Stimulated activated CD8-positive, alpha-beta memory T cell treated with anti-CD3 and anti-CD28 coated beads, Interleukin-7, amount 100 ng/mL, for 1 hour (primary cell): ENCODE results near the gene TNS1.

ENCODE experiments used
- DNase-seq, 2 donors: peaks; one replicate each; pipeline ENCODE4 v3.0.0-alpha.2; 2020; ENCODE audit warnings: low read depth in 2 of 2

TNS1 gene

DNA sequence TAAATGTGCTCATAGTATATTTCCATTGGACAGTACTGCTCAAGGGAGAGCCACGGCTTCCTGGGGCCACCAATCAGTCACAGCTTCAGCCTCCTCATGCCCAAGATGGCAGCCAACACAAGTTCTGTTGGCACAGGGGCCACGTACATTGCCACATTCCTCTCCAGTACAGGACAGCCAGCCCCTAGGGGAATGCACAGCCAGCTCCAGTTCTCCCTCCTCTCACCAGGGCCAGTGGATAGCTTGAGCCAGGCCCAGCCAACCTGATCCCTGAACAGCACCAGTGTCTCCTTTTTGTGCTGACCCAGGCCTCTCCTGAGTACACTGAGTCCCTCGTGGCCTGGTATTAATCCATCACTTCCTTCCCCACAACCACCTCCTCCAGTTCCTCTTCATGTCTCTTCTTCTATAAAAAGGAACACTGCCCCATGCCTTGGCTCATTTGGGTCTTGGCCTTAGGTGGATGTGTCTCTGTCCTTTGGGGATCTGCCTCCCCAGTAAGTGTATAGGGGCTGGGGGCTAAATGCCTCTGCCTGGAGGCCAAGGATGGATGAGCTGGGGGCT, 168.7 kb downstream of the TNS1 start:
- no peak for DNase-seq

DNA sequence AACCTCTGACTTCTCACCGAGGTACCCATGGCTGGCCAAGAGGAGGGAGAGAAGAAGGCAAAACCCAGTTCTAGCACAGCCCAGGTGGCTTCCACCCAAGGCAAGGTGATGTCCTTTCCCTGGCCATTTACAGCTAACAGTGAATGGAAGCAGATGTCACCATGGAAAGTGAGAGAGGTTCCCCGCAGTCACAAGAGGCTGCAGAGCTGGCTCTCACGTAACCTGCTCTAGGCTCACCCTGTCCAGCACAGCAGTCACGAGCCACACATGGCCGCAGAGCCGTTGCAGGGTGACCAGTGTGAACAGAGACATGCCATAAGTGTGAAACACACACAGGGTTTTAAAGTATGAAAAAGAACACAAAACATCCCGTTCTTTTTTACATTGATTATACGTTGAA, 169.4 kb downstream of the TNS1 start:
- no peak for DNase-seq

DNA sequence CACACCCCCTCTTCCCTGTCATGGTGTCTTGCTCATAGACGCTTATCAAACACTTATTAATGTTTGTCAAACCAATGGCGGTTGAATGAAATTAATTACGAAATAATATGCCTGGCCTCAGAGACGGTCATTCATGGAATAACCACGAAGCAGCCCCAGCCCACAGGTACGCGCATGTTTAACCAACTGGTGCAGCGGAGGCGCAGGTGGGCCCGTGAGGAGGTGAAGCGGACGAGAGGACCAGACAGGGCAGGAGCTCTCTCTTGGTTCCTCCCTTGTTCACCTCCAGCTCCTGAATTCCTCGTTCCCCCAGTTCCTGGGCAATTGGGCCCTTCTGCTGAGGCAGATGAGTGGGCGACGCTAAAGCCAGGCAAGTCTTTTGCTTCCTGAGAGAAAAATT, 169.8 kb downstream of the TNS1 start:
- no peak for DNase-seq

DNA sequence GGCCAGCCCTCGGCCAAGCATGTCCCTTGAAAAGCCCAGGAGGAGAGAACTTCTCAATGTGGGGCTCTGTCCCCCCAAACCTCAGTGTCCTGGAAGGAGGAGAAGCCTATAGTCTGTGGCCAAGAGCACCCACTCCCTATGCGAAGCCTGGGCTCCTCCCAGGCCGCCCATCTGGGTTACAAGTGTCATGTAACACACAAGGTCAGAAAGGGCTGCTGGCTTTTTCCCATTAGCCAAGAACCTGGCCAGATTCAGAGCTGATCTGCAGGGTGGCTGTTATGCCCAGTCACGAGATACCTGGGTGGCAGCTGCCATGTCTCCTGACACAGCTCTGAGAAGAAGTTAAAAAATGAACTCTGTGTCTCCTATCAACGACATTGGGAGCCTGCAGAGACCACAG, 170.7 kb downstream of the TNS1 start:
- no peak for DNase-seq

DNA sequence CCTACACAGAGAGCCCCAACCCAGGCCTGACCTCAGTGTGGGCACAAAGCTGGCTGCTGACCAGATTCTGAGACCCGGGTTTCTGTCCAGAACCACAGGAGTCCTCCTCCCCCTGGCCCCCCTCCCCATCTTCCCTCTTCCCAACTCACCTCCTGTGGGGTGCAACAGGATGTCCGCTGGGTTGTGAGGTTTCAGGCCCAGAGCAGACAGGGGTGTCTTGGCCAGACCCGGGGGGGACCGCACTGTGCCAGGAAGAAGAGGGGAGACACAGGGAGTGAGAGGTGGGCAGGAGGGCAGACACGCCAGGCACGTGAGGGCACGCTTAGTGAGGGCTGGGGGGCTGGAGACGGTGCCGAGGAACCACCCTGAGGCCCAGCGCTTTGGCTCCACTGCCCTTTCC, 171.5 kb downstream of the TNS1 start:
- DNase-seq, result no peak

DNA sequence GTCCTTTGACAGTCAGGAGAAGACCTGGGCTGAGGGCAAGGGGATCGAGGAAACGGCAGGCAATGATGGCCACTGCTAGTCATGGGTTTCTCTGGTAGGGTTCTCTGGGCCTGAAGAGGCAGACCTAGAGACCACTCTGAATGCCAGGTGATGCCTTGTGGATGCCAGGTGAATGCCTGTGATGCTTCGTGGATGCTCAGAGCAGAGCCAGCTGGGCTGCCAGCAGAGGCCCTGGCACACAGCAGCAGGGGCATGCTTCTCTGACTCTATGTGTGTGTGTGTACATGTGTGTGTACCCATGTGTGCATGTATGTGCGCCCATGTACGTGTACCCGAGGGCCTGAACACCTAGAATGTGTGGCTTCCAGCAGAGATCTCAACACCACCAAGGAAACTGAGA, 172.0 kb downstream of the TNS1 start:
- no peak for DNase-seq

DNA sequence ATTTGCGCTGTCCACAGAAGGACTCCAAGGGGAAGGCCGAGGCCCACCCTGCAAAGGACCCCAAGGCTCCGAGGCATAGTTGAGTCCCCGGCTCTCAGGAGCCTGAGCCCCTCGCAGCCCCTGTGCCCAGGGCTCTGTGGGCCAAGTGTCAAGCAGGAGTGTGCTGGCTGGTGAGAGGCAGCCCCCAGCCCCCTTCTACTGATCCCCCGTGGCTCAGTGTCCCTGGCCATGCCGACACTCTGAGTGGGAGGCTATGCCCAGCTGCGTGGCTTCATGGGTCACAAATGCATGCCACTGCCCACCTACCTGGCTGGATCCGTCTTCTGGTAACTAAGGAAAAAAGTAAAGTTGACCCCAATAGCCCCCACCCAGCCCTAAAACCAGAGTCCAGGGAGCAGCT, 172.7 kb downstream of the TNS1 start:
- DNase-seq, result no peak

DNA sequence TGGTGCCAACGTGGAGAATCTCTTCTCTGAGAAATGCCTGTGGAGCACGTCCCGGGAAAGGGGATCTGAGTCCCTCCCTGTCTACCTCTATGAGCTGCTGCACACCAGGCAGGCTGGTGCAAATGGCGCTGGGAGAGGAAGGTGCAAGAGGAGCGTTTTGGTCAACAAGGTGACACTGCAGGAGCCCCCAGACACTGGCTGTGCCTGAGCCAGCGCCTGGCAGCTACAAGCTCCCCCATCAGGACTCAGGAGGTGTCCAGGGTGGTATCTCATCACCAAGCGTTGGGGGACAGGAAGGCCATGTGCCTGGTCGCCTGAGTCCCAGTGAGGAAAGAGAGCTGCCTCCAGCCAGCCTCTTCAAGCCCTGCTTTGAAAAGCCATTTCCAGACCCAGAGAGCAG, 173.4 kb downstream of the TNS1 start:
- no peak for DNase-seq

DNA sequence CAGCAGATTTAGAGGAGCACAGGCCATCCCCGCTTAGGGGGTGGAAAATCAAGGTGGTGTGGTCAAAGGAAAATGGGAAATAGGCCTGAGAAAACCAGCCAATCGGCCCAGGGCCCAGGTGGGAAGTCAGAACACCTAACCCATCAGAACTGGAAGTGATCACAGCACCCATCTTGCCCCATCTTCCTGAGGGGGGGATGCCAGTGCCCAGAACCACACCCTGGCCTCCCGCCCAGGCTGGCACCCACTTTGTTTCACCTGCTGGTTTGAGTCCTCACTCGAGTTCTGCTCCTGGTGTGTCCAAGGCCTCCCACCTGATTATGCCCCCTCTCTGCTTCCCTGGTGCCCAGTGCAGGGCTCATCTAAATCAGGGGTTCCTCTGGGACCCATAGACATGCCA, 174.5 kb downstream of the TNS1 start:
- DNase-seq, result no peak

DNA sequence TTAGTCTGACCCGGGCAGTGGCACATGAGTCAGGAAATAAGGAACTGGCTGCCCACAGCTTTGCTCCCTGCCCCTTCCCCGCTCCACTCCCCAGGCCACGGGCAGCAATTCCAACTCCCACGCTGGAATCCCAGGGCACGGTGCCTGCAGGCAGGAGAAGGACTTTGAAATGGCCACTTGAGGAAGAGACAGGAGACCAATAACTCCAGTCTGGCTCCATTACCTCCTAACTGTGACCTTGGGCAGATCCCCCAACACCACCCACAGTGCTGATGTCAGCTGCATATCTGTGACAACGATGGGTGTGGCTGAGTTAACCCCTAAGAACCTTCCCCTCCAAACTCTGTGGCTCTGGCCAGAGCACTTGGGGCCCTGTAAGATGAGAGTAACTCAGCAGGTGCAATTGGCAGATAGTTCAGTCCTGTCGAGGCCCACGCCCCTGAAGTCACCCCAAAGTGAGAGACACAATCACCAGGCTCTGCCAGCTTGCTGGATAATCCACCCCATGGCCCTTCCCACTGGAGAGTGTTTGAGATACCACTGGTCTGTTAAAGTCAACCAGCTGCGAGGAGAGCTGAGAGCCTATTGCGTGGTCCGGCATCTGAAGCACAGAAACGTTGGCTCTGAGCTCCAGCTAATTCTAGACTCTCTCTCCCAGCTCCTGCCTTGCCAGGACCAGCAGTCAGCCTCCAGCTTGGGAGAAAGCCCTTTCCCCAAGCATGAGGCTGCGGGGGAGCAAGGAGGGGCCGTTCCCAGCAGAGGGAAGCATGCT, 175.2 kb downstream of the TNS1 start:
- no peak for DNase-seq

DNA sequence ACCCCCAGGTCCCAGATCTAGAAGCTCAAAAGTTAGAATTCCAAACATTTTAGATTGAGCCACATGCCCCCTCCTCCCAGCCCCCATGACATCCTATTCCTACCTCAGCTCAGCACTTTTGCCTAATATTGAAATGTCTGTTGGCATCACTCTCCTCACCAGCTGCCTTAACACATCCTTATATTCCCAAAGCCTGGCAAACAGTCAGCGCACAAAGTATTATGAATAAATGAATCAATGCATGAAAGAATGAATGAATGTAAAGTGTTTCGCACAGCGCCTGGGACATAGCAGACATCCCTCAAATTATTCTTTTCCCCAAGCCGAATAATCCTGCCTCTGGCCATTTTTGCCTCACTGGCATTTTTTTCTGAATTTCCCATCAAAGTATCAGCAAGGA, 175.8 kb downstream of the TNS1 start:
- no peak for DNase-seq

DNA sequence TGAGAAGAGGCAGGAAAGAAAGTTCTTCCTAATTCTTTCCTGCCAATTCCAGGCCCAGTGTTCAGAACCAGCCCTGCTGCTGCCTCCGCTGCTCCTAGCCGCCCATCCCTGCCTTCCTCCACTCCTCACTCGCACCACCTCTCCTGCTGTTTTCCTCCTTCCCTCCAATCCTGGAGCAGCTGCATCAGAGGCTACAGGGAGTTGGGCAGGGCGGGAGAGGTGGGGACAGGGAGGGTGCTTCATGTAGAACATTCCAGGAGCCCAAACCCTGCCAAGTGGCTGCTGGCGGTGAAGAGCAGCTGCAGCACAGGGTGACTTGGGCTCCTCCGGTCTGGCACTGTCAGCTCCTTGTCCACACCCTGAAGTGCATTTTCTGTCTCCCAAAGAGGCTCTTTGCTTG, 176.3 kb downstream of the TNS1 start:
- DNase-seq, result no peak

DNA sequence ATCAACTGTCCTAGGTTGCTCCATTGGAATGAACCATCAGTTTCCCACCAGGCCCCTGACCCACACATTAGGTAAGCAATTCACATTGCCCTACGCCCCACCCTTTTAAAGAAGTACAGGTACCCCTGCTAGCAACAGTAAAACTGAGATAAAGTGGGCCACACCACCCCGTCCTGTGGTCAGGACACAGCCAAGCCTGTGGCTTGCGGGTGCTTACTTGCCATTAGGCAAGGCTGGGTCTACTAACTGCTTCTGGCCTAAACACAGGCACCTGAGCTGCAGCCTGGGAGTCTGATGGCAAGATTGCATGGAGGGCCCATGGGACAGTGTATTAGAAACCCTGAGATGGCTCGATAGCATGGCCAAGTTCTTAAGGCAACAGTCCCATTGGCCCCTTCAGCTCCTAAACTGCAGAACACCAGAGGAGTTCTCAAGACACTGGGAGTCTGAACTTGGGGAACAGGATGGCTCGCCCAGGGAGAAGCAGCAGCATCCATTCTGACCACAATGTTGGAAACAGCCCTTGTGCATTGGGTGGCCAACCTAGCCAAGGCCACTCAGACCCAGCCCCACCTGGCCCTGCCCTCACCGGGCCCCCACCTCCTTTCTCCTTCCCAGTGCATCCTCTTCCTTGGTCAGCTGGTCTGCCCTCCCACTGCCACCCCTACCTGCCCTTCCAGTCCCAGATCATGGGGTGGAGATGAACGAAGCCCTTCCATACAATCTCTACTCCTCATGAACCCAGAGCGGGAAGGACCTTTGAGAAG, 177.1 kb downstream of the TNS1 start:
- no peak for DNase-seq

DNA sequence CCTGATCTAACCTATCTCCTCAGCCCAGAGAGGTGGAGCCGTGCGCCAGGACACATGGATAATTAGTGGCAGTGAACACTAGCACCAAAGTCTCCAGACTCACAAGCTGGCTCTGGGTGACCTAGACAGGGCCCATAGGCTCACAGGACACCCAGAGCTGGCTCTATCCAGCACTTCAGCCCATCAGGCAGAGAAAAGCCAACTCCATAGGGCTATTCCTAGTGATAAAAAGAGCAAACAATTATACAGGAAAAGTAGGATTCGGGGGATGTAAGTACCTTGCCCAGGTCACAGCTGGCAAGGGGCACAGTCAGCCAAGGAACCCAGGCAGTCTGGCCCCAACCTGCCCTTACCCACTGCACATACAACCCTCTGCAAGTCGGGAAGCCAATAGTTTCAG, 178.6 kb downstream of the TNS1 start:
- no peak for DNase-seq

DNA sequence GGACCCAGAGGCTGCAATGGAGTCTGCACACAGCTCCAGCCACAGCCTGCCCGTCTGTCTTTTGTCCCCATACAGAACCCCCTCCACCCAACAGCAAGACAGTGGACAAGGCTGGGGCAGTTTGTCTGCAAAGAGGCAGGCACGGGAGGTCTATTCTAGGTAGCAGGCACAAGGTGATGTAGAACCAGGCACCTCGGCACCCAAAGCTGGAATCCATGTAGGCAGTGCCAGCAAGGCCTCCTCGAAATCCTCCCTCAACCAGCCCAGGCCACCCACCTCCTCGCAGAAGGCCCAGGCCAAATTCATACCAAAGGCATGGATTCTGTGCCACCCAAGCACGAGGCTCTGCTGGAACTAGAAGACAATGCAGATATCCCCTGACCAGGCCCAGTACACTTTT, 179.2 kb downstream of the TNS1 start:
- DNase-seq, result no peak

DNA sequence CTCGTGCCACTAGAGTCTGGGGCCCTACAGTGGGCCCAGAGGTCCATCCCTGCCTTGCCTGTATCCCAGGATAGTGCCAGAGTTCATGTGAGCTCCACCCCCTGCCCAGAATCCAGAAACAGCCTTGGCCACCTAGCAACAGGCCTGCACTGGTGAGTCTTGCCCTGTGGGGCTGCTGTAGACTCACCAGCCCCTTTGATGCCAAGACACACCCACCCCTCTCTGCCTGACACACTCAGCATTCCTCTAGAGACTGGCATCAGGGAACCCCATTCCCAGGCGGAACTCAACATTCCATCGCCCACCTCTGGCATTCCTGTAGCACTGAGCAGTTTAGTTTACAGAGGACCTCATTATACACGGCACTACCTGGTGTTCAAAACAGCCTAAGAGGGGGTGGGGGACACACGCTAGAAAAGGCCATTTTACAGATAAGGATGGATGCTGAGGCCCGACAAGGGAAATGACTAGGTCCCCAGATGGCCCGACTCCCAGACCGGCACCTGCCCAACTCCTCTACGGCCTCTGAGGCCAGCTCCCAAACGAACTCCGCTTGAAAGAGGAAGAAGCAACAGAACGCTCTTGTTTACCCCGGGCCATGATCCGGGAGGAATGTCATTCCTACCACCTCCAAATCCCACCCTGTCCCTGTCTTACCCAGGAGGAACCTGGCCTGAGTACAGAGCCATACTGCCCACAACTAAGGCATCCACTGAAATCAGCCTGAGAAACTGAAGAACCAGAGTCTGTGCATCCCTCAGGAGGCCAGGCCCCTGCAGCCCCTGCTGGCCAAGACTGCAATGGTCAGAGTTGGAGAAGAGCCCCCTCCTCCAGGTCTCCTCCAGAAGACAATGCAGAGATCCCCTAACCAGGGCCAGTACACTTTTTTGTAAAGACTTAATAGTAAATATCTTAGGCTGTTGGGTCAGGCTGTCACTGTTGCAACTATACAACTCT, 180.2 kb downstream of the TNS1 start:
- DNase-seq, result no peak

DNA sequence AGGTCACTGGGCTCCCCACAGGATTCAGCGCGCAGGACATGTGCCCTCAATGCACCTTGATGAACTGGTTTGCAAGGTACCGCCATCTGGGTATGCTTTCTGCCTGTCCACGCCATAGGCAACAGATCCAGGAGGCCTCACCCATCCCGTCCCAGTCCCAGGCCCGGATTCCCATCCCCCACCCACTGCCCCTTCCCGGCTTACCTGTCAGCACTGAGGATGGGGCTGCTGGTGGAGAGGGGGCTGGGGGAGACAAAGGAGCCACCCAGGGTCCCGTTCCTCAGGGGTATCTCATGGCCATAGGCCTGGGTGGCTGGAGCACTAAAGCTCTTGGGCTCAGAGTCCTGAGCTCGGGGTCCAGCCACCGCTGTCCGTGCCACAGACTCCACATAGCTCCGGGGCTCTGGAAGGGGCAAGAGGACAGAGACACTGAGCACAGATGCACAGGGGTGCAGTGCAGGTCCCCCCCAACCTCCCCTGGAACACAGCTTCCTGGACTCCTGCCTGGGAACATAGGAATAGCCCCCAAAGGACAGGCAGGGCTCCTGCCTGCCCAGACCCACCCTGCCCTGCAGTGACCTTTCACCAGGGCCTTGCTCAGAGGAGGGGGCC, 181.2 kb downstream of the TNS1 start:
- DNase-seq, result no peak

DNA sequence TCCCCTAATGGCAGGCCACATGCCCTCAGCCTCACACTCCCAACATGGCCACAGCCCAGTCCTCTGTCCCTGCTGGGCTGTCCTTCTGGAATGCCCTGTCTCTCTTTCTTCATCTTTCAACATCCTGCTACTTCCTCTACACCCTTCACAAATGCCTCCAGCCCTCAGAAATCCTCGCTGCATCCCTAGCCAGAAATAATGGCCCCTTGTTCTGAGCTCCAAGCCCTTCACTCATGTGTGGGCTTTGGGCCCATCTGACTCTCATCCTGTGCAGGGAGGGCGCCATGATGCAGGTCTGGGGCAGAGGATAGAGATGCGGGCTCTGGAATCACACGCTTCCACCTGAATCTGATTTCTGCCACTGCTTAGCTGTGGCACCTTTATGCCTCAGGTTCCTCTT, 181.9 kb downstream of the TNS1 start:
- no peak for DNase-seq

DNA sequence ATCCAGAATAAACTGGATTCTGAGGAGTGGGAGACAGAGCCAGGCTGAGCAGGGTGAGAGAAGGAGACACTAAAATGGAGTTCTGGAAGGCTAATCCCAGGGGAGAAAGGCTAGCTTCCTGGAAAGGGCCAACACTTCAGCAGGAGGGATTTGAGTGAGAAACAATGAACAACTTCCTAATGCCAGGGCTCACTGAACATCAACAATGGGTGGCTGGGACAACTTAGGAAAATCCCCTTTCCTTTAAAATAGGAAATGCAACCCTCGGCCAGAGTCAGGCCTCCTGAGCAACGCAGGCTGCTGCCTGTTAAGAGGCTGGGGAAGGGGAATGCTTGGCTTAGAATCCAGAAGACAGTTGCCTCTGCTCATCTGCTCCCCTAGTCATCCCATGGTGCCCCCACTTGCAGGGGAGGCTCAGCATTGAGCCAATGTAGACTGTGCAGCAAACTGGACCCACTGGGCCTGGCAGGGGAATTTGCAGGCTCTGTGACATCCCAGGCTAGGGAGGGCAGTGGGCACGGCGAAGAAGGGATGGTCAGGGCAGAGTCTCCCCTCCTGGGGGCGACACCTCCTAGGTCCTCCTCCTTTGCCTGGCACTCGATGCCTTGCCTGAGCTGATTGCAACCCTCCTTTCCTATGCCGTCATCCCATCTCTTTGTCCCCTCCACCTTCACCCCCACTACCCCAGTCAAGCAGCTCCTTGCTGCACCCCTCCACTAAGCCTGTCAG, 182.5 kb downstream of the TNS1 start:
- DNase-seq, result no peak

DNA sequence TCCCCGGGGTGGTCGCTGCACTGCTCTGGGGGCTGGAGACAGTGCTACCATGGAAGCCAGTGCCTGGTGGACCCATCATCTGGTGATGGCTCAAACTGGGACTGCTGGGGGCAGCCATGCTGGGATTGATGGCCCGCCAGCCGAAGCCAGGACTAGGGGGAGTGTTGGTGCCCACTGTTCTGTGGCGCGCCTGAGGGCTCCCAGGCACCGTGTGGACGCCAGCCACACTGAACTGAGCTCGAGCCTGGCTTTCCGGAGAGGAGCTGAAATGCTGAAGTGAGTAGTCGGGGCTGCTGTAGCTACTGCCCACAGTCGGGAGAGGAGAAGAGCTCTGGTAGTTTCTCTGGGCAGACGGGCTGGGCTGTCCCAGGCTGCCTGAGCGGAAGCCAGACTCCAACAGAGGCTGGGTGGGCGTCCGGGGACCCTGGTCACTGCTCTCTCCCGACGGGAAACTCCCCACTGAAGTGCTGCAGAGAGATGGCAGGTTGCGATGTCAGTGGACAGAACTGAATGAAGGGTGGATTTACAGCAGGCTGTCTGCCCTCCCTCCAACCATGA, 184.4 kb downstream of the TNS1 start:
- no peak for DNase-seq
